ENCODE results near the gene SMCR8.
"Not testable (repeated sequence)": the region's sequence is repeated elsewhere in the genome, so short reads cannot be mapped to it uniquely, and the experiment has no call there.

SMCR8 gene

DNA sequence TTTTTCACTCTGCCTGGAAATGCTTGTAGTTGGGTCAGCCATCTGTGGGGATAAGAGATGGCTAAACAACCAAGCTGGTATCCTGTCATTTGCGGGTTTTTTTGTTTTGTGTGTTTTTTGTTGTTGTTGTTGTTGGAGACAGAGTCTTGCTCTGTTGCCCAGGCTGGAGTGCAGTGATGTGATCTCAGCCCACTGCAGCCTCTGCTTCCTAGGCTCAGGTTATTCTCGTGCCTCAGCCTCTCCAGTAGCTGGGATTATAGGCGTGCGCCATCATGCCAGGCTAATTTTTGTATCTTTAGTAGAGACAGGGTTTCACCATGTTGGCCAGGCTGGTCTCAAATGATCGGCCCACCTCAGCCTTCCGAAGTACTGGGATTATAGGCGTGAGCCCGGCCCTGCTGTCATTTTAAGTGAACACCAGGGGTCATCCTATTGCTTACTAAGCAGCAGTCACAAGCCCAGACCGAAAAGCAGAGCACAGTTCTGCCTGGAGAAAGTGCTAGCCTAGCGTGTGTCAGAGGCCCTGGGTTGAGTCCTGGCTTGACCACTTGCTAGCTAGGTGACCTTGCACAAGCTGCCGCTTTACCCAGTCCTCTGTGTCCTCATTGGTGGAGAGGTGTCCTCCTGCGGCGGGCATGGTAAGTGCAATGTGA is 4.6 kb downstream of the SMCR8 start:
- DNase-seq: peak; percentile 24

DNA sequence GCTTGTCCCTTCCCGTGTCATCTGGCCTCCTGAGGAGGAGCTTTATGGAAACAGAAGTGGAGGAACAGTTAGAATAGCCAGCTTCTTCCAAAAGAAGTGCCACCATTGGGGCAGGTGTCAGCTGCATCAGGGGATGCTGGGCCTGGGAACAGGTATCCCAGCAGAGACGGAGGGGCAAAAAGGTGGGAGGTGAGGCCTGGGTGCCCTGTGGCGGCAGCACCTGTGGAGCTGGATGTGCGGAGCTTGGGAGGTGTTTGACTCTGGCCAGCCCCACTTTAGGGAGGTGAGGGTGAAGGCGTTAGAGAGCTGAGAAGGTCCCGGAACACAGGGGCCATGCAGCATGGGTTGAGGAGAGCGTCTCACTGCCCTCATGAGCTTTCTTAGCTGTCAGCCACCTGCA is 5.2 kb downstream of the SMCR8 start:
- no peak for DNase-seq

DNA sequence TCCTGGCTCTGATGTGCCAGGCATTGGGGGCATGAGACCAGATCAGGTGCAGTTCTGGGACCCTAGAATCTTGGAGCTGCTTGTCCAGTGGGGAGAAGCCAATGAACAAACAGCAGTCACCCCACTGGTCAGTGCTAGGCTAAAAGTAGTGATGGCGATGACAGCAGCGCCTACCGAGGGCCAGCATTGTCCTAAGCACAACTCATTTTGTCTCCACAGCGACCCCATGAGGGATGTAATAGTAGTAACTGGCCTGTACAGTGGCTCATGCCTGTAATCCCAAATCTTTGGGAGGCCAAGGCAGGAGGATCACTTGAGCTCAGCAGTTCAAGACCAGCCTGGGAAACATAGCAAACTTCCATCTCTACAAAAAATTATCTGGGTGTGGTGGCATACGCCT is 6.2 kb downstream of the SMCR8 start:
- no peak for DNase-seq

DNA sequence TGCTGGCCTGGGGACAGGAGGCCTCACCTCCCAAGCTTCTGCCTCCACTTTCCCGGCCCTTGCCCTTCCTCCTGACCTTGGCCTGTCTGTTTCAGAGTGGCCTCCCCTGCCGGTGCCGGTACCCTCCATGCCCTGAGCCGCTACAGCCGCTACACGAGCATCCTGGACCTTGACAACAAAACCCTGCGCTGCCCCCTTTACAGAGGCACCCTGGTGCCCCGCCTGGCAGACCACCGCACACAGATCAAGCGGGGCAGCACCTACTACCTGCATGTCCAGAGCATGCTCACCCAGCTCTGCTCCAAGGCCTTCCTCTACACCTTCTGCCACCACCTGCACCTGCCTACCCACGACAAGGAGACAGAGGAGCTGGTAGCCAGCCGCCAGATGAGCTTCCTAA is 7.4 kb downstream of the SMCR8 start:
- DNase-seq: no peak

- DNase-seq: no peak
Observed at GRCh38 chr17:18323007-18323406, 7.9 kb downstream of the SMCR8 start.

GRCh38 chr17:18323507-18324139 is 8.5 kb downstream of the SMCR8 start:
- DNase-seq: no peak

DNA sequence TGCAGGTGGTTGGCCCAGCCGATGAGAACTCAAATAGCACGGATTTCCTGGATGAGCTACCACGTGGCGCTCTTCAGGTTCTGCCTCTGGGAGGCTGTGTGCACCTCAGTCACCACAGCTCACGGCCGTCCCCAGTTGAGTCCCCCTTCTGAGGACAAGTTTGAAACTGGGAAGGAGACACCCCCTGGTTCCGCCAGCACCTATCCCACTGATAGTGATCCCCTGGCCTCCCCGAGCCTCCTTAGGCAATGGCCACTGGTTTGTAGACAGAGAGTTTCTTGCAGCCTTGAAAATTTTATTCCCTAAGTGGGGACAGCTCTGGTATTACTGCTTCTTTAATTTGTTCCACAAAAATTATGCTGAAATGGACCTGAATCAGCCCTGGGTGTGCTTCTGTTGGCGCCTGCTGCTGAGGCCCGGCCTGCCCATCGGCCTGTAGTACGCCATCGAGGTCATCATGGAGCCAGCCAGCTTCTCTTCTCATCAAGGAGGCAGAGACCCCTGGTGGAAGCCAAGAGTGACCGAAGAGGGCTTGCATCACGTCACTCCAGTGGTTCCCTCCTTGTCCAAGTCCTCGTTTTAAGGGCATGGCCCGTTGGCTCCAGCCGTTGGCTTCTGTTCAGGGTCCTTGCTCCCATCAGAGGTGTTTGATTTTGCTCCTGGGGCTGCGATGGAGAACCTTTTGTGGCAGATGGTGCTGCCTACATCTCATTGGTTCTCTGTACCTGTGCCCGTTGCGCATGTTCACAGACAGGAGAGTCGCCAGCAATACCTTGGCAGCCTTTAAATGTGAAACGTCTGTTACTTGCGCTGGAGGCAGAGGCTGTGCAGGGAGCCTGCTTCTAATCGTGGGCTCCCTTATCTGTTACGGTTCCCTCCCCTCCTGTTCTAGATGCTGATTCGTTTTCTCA is 9.3 kb downstream of the SMCR8 start:
- no peak for DNase-seq

GRCh38 chr17:18326039-18326438 is 10.9 kb downstream of the SMCR8 start:
- DNase-seq: no peak

GRCh38 chr17:18326572-18326971 is 11.5 kb downstream of the SMCR8 start:
- no peak for DNase-seq

- DNase-seq: no peak
Observed at GRCh38 chr17:18327093-18327492, 12.0 kb downstream of the SMCR8 start.

DNA sequence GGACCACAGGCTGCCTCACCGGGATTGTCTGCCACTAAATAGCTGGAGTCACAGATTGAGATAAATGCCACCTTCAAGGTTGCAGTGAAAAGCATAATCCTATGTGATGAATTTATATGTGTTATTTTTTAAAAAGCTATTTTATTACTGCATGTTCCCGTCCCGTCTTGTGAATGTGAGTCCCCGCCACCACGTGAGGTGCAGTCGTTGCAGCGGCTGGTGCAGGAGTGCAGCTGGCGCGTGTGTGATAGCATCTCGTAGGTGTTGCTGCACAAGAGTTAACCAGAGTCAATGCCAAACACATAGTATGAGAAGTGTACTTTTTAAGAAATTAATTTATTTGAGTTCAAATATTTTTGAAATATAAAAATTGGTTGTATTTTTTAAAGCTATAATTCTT is 12.5 kb downstream of the SMCR8 start:
- no peak for DNase-seq

- no peak for DNase-seq
Observed at GRCh38 chr17:18328643-18329204, 13.6 kb downstream of the SMCR8 start.

DNA sequence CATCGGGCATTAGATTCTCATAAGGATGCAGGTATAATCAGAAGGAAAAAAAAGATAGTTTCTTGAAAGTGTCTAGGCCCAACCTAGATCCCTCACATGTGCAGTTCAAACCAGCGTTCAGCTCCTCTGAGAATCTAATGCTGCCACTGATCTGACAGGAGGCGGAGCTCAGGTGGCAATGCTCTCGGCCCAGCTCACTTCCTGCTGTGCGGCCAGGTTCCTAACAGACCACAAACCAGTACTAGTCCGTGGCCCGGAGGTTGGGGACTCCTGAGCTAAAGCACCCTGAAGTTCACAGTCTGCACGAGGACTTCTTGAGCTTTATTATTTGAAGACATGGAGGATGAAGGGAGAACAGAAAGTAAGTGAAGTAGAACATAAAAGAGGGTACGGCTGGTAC is 16.8 kb downstream of the SMCR8 start:
- DNase-seq: no peak

DNA sequence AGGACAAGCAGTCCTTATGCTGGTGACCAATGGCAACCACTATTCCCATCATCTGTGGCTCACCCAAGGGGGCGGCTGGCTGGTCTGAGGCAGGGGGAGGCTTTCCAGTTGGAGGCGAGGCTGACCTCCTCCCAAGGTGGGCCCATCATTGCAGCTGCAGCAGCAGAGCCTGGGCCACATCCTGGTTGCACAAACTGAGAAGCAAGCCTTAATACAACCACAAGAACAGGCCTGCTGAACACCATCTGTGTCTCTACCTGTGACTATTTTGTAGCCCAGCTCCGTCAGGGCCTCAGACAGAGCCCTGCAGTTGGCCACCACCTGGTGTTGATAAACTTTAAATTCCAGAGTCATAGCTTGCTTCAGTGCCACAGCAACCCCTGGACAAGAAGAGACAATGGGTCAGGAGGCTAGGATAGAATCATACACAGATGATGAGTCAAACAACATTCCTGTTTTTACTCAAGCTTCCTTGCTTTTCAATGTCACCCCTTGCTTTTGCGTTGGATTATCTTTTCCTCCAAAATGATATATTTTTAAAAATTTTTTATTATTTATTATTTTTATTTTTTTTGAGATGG is 17.9 kb downstream of the SMCR8 start:
- no peak for DNase-seq

DNA sequence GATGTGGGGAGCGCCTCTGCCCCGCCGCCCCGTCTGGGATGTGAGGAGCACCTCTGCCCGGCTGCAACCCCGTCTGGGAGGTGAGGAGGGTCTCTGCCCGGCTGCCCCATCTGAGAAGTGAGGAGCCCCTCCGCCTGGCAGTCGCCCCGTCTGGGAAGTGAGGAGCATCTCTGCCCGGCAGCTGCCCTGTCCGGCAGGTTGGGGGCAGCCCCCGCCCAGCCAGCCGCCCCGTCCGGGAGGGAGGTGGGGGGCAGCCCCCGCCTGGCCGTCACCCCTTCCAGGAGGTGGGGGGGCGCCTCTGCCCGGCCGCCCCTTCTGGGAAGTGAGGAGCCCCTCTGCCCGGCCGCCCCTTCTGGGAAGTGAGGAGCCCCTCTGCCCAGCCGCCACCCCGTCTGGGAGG is 23.1 kb downstream of the SMCR8 start:
- DNase-seq: not testable (repeated sequence)

DNA sequence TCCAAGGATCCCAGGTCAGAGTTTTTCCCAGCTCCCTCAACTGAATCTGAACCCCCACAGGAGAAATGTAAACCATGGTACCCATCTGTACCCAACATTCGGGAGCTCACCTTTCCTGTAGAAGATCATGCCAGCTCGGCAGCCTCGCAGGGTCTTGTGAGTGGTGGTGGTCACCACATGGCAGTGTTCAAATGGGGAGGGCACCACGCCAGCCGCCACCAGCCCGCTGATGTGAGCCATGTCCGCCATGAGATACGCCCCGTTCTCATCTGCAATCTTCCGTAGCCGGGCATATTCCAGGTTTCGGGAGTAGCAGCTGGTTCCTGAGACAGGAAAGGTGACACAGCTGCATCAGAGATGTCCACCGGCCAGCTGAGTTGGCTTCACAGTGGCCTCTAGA is 24.8 kb downstream of the SMCR8 start:
- DNase-seq: no peak

DNA sequence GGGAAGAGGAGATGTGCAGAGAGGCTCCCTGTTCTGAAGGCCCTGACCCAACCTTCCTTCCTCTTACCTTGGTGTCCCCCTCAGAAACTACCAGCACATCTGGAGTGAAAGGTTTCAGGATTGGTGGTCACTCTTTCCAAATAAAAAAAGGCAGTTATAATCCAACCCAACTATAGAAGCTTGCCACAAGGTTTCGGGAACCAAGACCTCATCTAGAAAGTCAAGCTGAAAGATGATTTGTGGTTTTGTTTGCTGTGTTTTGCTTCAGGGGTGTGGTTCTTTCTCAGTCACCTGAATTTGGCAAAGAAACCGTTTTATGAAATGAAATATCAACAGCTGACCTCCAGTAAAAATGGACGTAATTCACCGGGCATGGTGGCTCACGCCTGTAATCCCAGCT is 28.9 kb downstream of the SMCR8 start:
- DNase-seq: no peak

GRCh38 chr17:18353541-18353940 is 38.4 kb downstream of the SMCR8 start:
- no peak for DNase-seq

- DNase-seq: no peak
Observed at GRCh38 chr17:18356624-18357023, 41.5 kb downstream of the SMCR8 start.

- no peak for DNase-seq
Observed at GRCh38 chr17:18360518-18360917, 45.4 kb downstream of the SMCR8 start.

DNA sequence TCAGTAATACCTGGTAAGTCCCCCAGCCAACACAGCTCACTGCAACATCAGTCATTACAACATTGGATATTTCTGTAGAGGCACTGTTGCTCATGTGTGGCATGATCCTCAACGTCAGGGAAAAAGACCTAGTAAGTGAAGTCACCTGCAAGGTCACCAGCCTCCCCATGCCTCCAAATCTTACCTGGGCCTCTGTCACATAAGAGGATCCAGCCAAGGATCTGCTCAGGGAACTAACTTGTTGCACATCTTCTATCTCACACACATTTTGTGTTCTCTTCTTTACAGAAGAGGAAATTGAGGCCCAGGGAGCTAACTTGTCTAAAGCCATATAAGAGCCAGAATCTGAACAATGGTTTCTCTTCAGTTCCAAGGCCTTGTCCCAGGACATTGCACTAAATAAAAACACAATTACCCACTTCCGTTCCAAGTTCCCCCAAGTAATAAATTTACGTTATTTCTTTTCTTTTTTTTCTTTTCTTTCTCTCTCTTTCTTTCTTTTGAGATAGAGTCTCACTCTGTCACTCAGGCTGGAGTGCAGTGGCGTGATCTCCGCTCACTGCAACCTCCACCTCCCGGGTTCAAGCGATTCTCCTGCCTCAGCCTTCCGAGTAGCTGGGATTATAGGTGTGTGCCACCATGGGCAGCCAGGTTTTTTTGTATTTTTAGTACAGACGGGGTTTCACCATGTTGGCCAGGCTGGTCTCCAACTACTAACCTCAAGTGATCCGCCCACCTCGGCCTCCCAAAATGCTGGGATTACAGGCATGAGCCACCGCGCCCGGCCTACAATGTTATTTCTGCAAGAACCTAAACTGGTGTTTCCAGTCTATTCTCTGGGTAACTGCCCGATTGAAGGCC is 47.0 kb downstream of the SMCR8 start:
- no peak for DNase-seq

DNA sequence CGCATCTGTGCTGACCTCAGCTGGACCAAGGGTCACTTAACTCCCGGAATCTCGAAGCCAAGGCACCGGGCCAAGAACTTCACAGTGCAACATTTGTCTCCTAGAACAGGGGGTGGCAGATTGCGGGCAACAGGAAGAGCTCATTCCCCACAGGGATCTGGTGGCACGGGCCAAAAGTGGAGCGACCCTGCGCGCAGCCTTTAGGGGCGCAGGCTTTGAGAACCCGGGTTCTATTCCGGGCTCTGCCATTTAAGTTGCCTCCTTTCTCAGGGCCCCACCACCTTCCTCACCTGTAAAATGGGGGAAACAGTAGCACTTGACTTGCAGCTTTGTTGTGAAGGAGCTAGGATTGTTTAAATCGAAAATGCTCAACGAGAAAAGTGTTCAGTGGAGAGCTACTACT is 47.6 kb downstream of the SMCR8 start:
- no peak for DNase-seq
